Dermis blood vessel endothelial cell (primary cell): ENCODE results near the gene MOV10. TPM values are rescaled to one million over a fixed set of nuclear protein-coding genes. Genes with fewer than 3 reads are reported as not detected.
A peak's percentile ranks its signal among the peaks of the same experiment; 100 is the strongest.

ENCODE experiments used
- DNase-seq: peaks from one replicate; pipeline ENCODE4 v3.0.0; 2010
- total RNA-seq: library from RNA; depleted of rRNA; stranded (reverse); fragments of >200 nt; gene quantifications from 2 replicates; pipeline ENCODE4 v1.2.3, GENCODE V29; 2014

The MOV10 gene
- total RNA-seq, 1 donor from 2014 or later = 62.8 TPM

GRCh38 chr1:112737573-112737972 lies 63.1 kb downstream of the MOV10 start:
- no peak for DNase-seq

- DNase-seq = peak; percentile 28
These were observed 68.9 kb downstream of the MOV10 start for GRCh38 chr1:112743174-112744008.

GRCh38 chr1:112744009-112744578 lies 69.6 kb downstream of the MOV10 start:
- DNase-seq = peak; percentile 55

GRCh38 chr1:112748396-112748795 lies 73.9 kb downstream of the MOV10 start:
- no peak for DNase-seq

Other genes with a start within 250 kb of the MOV10 start
- gene WNT2B, start 165.7 kb upstream of the MOV10 start, total RNA-seq = 1.3 and 2.0 TPM in 2 replicates
- 11.4 and 18.4 TPM in 2 replicates for gene ST7L, start 55.5 kb upstream of the MOV10 start, total RNA-seq
- gene CAPZA1, start 54.8 kb upstream of the MOV10 start, total RNA-seq = 219 and 332 TPM in 2 replicates
- gene RHOC, start 32.5 kb downstream of the MOV10 start, total RNA-seq = 579 and 920 TPM in 2 replicates
- 0.68 and 0.74 TPM in 2 replicates for gene PPM1J, start 40.7 kb downstream of the MOV10 start, total RNA-seq